NCI-H82 treated with DMSO at 0.1 percent for 48 hours (cell line): ENCODE results near the gene ANXA4.
"Not testable (repeated sequence)": the region's sequence is repeated elsewhere in the genome, so short reads cannot be mapped to it uniquely, and the experiment has no call there.

Experiments used
- DNase-seq: peaks from one replicate; lab custom pipeline; 2025; ENCODE audit not compliant: unreplicated experiment; lab: John Stamatoyannopoulos, UW

Gene ANXA4

GRCh38 chr2:69720404-69720803 lies 21.5 kb upstream of the ANXA4 start:
- DNase-seq = no peak

GRCh38 chr2:69721022-69721421 lies 20.9 kb upstream of the ANXA4 start:
- no peak for DNase-seq

GRCh38 chr2:69723791-69724190 lies 18.1 kb upstream of the ANXA4 start:
- no peak for DNase-seq

- peak; percentile 57 for DNase-seq
Measured at GRCh38 chr2:69724540-69725159, 17.3 kb upstream of the ANXA4 start.

GRCh38 chr2:69725706-69726360 lies 16.1 kb upstream of the ANXA4 start:
- DNase-seq = no peak

- no peak for DNase-seq
Measured at GRCh38 chr2:69729266-69729665, 12.7 kb upstream of the ANXA4 start.

DNA sequence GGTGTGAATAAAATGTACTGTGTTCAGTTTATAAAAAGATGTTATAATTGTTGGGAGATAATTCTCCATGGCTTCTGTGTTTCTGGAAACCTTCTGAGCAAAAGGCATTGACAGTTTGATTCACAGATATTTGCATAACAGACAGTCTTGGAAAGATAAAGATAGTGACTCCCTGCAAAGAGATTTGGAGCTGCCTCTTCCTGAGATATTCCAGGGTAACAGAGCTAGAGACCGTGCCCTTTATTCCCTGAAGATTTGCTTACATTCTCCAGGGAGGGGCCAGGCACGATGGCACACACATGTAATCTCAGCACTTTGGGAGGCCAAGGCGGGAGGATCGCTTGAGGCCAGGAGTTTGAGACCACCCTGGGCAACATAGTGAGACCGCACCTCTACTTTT lies 12.2 kb upstream of the ANXA4 start:
- DNase-seq = no peak

GRCh38 chr2:69731147-69731970 lies 10.6 kb upstream of the ANXA4 start:
- DNase-seq = no peak

GRCh38 chr2:69733342-69734034 lies 8.4 kb upstream of the ANXA4 start:
- no peak for DNase-seq

DNA sequence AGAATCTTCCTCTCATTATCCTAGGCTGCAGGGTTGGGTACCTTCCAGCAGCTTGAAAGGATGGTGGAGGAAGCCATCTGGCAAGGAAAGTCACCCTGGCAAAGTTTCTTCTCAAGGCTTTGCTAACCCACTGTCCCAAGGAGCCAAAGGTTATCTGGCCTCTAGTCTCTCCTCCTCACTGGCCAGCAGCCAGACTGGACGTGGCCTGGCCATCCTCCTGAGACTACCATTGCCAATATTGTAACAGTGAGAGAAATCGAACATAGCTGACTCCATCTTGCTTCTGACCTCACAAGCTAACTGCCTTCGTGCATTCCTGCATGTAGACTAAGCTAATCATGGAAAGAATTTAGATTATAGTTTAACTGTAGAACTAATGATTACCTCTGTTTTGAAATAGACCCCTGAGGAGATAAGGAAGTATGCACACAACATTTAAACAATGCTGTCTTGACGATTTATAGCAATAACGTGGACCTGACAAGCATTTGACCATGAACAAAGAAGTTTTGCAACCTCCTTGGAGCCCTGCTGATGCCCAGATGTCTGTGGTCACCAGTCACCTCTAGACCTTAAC lies 7.8 kb upstream of the ANXA4 start:
- no peak for DNase-seq

- DNase-seq = no peak
Measured at GRCh38 chr2:69734854-69735544, 6.9 kb upstream of the ANXA4 start.

GRCh38 chr2:69735686-69736085 lies 6.2 kb upstream of the ANXA4 start:
- no peak for DNase-seq

DNA sequence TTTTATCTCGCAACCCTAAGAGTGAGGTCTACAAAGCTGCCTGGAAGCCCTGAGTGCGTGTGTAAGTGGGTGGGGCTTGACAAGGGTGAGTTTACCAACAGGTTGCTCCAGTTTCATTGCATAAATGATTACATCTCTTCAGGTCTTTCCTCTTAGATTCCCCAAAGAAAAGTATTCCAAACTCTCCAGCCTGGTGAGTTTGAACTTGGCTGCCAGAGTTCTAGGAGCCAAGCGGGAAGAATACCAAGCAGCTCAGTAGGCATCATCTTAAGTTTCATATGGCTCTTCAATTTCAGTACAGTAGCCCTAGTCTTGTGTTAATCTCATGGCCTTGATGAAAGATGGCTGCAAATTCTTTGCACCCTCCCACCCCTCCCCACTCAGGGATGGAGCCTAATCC lies 3.8 kb upstream of the ANXA4 start:
- DNase-seq = not testable (repeated sequence)

GRCh38 chr2:69740502-69740951 lies 1.4 kb upstream of the ANXA4 start:
- DNase-seq = no peak

GRCh38 chr2:69741229-69741574 lies 732 bp upstream of the ANXA4 start:
- no peak for DNase-seq

DNA sequence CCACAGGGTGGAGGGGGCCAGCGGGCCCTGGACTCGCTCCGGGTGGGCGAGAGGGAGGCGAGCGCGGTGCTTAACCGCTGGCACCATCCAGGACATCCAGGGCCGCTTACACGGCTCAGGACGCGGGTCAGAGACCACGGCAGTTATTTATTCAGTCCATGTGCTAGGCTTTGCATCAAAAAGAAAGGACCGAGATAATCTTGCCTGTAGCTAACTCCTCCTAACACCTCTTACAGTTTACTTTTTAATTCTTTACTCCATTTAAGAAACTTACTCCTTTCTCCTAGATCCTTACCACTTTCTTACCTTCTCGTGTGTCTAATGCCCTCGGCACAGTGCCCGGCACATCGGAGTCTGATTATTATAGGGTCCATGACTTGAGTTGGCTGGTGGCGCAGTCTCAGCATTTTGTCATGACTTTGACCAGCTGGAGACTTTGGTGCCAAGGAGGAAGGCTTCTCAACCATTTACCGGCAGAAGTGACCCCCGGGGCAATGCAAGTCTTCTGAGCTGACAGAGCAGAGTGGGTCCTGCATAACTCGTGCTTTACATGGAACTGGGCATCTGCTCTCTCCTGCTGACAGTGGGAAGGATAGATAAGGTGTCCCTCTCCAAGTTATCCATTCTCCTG lies 503 bp downstream of the ANXA4 start:
- no peak for DNase-seq

DNA sequence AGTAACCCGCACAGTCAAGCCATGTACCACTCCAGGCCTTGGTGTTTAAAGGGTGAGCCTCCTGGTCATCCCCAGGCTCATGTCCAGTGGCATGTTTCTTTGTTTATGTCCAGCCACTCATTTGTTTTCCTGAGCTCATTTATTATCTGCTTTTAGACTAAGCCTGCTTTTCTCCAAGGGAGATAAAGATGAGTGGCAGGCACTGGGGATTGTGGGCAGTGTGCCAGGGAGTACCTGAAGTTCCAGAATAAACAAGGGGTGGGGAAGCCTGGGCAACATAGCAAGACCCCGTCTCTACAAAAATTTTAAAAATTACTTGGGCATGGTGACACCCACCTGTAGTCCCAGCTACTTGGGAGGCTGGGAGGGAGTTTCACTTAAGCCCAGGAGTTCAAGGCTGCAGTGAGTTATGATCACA lies 1.9 kb downstream of the ANXA4 start:
- DNase-seq = no peak

GRCh38 chr2:69744456-69744855 lies 2.5 kb downstream of the ANXA4 start:
- DNase-seq = no peak

DNA sequence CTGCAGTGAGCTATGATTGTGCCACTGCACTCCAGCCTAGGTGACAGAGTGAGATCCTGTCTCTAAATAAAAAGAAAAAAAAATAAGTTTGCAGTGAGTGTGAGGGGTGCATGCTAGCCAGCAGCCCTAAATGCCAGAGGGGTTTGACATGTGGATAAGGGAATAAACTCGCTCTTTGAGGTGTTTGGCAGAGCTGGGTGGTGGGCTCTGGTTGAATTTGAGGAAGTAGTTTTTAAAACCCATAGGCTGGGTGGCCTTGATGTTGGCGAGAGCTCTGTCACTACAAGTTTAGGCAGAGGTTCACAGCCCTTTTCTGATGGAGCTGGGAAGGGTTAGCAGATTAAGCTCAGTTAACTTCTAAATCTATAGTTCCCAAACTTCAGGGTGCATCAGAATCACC lies 3.1 kb downstream of the ANXA4 start:
- DNase-seq = no peak

- no peak for DNase-seq
Measured at GRCh38 chr2:69750246-69750645, 8.3 kb downstream of the ANXA4 start.
